Esophagus squamous epithelium (tissue), 4 donors: ENCODE data around the gene SEMA3F.

Experiments
- CTCF ChIP-seq, 6 experiments: fragments of 450-650 bp in 4 of 6; fragments of 200-600 bp in 2 of 6; sonication (generic) in 2 of 6; IDR thresholded peaks; one replicate each; pipeline ENCODE4 v1.5.1; 2016 to 2019; ENCODE audit warnings: antibody characterized with exemption in 6 of 6, mild to moderate bottlenecking in 4 of 6, moderate library complexity in 4 of 6
- POLR2A ChIP-seq, 4 donors: fragments of 450-650 bp; IDR thresholded peaks; one replicate each; pipeline ENCODE4 v1.6.1; 2017; ENCODE audit warnings: antibody characterized with exemption in 4 of 4, mild to moderate bottlenecking in 4 of 4, moderate library complexity in 3 of 4

GRCh38 chr3:50210510-50211367 lies 55.6 kb downstream of the SEMA3F start:
- TF ChIP-seq CTCF (IDR thresholded peaks at IDR 0.05) (no peak), POLR2A (IDR thresholded peaks at IDR 0.05) (no peak)
